Bronchial epithelial cell (primary cell): ENCODE data around the gene NR2F1-AS1. TPM values are rescaled to one million over a fixed set of nuclear protein-coding genes. Genes with fewer than 3 reads are reported as not detected.

Experiments used
- DNase-seq: peaks from one replicate; pipeline ENCODE4 v3.0.0-alpha.2; 2010; ENCODE audit warnings: low read depth
- FAIRE-seq: peaks from 2 replicates; lab custom pipeline; 2011; peaks lifted over from hg19 to GRCh38; lab: Jason Lieb, UNC
- H3K27me3 ChIP-seq: 2 replicates; pipeline ENCODE4 v1.5.1; 2011; ENCODE audit warnings: low read length; ENCODE audit not compliant: control insufficient read depth, insufficient read depth
- H3K36me3 ChIP-seq: 2 replicates; pipeline ENCODE4 v1.5.1; 2011; ENCODE audit warnings: low read length; ENCODE audit not compliant: control insufficient read depth, insufficient read depth
- H3K4me3 ChIP-seq: 2 replicates; pipeline ENCODE4 v1.5.1; 2011; ENCODE audit warnings: mild to moderate bottlenecking, low read depth, low read length, control low read depth
- total RNA-seq: library from RNA; depleted of rRNA; stranded (reverse); fragments of >200 nt; gene quantifications from 2 replicates; pipeline ENCODE4 v1.2.1, GENCODE V29; 2014
- TF ChIP-seq, protein P1 (sequence below): IDR thresholded peaks from 2 replicates; pipeline ENCODE4 v1.5.1; 2011; ENCODE audit warnings: mild to moderate bottlenecking, moderate library complexity, low read length, control low read depth, inconsistent platforms; ENCODE audit not compliant: insufficient read depth, severe bottlenecking

NR2F1-AS1 gene
- total RNA-seq, 1 donor from 2014 or later, result 1.1 TPM

GRCh38 chr5:93421987-93422401 lies 159.0 kb downstream of the NR2F1-AS1 start:
- no peaks in the 10 kb centered on the region for H3K27me3 ChIP-seq
- no peaks in the 10 kb centered on the region for H3K36me3 ChIP-seq
- TF ChIP-seq, protein P1, sequence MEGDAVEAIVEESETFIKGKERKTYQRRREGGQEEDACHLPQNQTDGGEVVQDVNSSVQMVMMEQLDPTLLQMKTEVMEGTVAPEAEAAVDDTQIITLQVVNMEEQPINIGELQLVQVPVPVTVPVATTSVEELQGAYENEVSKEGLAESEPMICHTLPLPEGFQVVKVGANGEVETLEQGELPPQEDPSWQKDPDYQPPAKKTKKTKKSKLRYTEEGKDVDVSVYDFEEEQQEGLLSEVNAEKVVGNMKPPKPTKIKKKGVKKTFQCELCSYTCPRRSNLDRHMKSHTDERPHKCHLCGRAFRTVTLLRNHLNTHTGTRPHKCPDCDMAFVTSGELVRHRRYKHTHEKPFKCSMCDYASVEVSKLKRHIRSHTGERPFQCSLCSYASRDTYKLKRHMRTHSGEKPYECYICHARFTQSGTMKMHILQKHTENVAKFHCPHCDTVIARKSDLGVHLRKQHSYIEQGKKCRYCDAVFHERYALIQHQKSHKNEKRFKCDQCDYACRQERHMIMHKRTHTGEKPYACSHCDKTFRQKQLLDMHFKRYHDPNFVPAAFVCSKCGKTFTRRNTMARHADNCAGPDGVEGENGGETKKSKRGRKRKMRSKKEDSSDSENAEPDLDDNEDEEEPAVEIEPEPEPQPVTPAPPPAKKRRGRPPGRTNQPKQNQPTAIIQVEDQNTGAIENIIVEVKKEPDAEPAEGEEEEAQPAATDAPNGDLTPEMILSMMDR, result no peak
- DNase-seq, result no peak
- no peak for FAIRE-seq
- no peak overlapping the region for H3K4me3 ChIP-seq

DNA sequence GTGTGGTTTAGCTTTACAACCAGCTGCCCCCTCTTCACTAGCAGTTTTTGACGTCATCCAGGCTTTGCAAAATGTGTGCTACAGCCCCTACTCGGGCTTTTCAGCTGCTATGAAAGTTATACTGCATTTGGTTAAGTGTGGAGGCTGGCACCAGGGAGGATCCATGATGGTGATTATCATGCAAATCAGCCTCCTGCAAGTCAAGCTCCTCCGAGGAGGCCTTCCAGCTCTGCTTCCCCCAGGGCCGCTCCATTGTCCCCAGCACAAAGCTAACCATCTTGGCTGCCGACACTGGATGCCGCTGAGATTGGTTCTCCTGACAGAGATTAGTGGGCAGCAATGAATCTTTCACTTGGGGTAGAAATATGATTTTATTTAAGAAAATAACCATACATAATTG lies 159.6 kb downstream of the NR2F1-AS1 start:
- DNase-seq (no peak), FAIRE-seq (no peak)
- Histone ChIP-seq H3K27me3 (no peaks in the 10 kb centered on the region), H3K36me3 (no peaks in the 10 kb centered on the region), H3K4me3 (no peak overlapping the region)
- TF ChIP-seq, protein P1, result no peak

GRCh38 chr5:93417490-93417889 lies 163.5 kb downstream of the NR2F1-AS1 start:
- no peak for DNase-seq
- Histone ChIP-seq H3K27me3 (no peaks in the 10 kb centered on the region), H3K4me3 (no peak overlapping the region), H3K36me3 (no peaks in the 10 kb centered on the region)
- TF ChIP-seq, protein P1, result no peak
- FAIRE-seq, result no peak

DNA sequence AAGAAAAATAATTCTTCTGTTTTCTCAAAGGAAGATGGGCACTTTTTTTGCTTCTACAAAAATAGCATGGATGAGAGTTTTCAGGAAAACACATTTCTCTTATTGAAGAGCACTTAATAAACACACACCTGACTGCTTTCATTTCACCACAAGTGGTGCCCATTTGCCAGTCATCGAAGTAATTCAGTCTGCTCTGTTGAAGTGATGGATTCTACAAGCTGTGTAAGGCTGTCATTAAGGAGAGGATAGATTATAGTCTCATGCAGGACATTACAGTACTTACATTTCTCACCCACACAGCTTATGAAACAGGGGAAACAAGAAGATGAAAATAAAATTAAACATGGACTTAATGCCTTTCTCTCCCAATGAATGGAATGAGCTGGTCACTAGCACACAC lies 165.2 kb downstream of the NR2F1-AS1 start:
- TF ChIP-seq, protein P1, result no peak
- no peak for FAIRE-seq
- H3K36me3 ChIP-seq, result no peaks in the 10 kb centered on the region
- no peaks in the 10 kb centered on the region for H3K27me3 ChIP-seq
- DNase-seq, result no peak
- no peak overlapping the region for H3K4me3 ChIP-seq

- Histone ChIP-seq H3K27me3 (no peaks in the 10 kb centered on the region), H3K4me3 (no peak overlapping the region), H3K36me3 (no peaks in the 10 kb centered on the region)
- DNase-seq (no peak), FAIRE-seq (peak; percentile 50)
- TF ChIP-seq, protein P1, result no peak
Measured at GRCh38 chr5:93411716-93412115, 169.3 kb downstream of the NR2F1-AS1 start.

GRCh38 chr5:93409691-93410090 lies 171.3 kb downstream of the NR2F1-AS1 start:
- FAIRE-seq (no peak), DNase-seq (no peak)
- no peak overlapping the region for H3K4me3 ChIP-seq
- no peaks in the 10 kb centered on the region for H3K27me3 ChIP-seq
- TF ChIP-seq, protein P1, result no peak
- no peaks in the 10 kb centered on the region for H3K36me3 ChIP-seq
